Measurements from ENCODE around the gene SLX4IP. TPM values are rescaled to one million over a fixed set of nuclear protein-coding genes. Genes with fewer than 3 reads are reported as not detected.

SLX4IP gene
- total and polyA plus RNA-seq, 2 donors (not counting 1 experiment from before 2014, with no cell fraction given), result 2.0 to 8.1 TPM

GRCh38 chr20:10555393-10555792, 120.3 kb downstream of the SLX4IP start:
- TF ChIP-seq EZH2 (IDR thresholded peaks at IDR 0.05; ENCODE audit: borderline replicate concordance, insufficient read depth, low read depth, low read length, poor library complexity, severe bottlenecking), result no peak
- TF ChIP-seq, protein P1, sequence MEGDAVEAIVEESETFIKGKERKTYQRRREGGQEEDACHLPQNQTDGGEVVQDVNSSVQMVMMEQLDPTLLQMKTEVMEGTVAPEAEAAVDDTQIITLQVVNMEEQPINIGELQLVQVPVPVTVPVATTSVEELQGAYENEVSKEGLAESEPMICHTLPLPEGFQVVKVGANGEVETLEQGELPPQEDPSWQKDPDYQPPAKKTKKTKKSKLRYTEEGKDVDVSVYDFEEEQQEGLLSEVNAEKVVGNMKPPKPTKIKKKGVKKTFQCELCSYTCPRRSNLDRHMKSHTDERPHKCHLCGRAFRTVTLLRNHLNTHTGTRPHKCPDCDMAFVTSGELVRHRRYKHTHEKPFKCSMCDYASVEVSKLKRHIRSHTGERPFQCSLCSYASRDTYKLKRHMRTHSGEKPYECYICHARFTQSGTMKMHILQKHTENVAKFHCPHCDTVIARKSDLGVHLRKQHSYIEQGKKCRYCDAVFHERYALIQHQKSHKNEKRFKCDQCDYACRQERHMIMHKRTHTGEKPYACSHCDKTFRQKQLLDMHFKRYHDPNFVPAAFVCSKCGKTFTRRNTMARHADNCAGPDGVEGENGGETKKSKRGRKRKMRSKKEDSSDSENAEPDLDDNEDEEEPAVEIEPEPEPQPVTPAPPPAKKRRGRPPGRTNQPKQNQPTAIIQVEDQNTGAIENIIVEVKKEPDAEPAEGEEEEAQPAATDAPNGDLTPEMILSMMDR (IDR thresholded peaks at IDR 0.05), result no peak
- Histone ChIP-seq H3K27me3 (replicated peaks in 1 of 4; ENCODE audit: control extremely low read depth in 1 of 4, control insufficient read depth in 3 of 4, insufficient read depth in 4 of 4, low read length in 3 of 4) (no peaks in the 10 kb centered on the region), H4K20me1 (ENCODE audit: control insufficient read depth, insufficient read depth, low read length, poor library complexity, severe bottlenecking) (no peaks in the 10 kb centered on the region), H3K9ac (ENCODE audit: low read length) (no peak overlapping the region), H3K9me3 (ENCODE audit: control extremely low read depth in 1 of 3, control insufficient read depth in 2 of 3, insufficient read depth in 1 of 3, low read length in 2 of 3) (no peaks in the 10 kb centered on the region), H3K79me2 (ENCODE audit: control insufficient read depth, insufficient read depth, low read length) (no peaks in the 10 kb centered on the region), H3K36me3 (replicated peaks in 1 of 2; ENCODE audit: control extremely low read depth in 1 of 2, control insufficient read depth in 1 of 2, extremely low read depth in 1 of 2, insufficient read depth in 2 of 2, low read length in 1 of 2) (peaks cover 0 to 1% of the 10 kb centered on the region in 2 experiments), H2AFZ (ENCODE audit: insufficient read depth, low read depth, low read length, poor library complexity, severe bottlenecking) (no peak overlapping the region), H3K27ac (ENCODE audit: low read length in 2 of 2) (no peak overlapping the region), H3K4me3 (ENCODE audit: control extremely low read depth in 1 of 5, extremely low read depth in 1 of 5, insufficient read depth in 1 of 5, low read depth in 2 of 5, low read length in 4 of 5) (no peak overlapping the region), H3K4me1 (ENCODE audit: control insufficient read depth in 2 of 2, insufficient read depth in 2 of 2, low read length in 2 of 2) (peaks cover 0 to 5% of the 10 kb centered on the region in 2 donors), H3K4me2 (replicated peaks; ENCODE audit: low read depth, low read length, poor library complexity, severe bottlenecking) (no peak overlapping the region)
- WGBS (ENCODE audit: insufficient coverage), result no CpG with 5 or more reads among the region's 3 CpGs
- no peaks in the 10 kb centered on the region for H3K9me3 Mint-ChIP-seq (ENCODE audit: insufficient read depth)
- ATAC-seq (ENCODE audit: low read depth) (no peak), DNase-seq (no peak)
- H3K27me3 Mint-ChIP-seq, result no peaks in the 10 kb centered on the region
- CTCF ChIA-PET, result no interaction called here
- intact Hi-C loops (cut with micrococcal nuclease), result no loop called here
- peaks cover 20% of the 10 kb centered on the region for H3K4me1 Mint-ChIP-seq
- no peak overlapping the region for H3K27ac Mint-ChIP-seq
- no peak overlapping the region for H3K4me3 Mint-ChIP-seq
- POLR2A ChIA-PET, result no interaction called here

GRCh38 chr20:10555865-10556308, 120.8 kb downstream of the SLX4IP start:
- DNase-seq, result no peak
- no peak overlapping the region for H3K4me2 ChIP-seq (replicated peaks; ENCODE audit: low read depth, low read length, poor library complexity, severe bottlenecking)
- no peak overlapping the region for H3K4me3 Mint-ChIP-seq
- 100% methylated on average over 4 of the region's 5 CpGs for WGBS (ENCODE audit: insufficient coverage)
- CTCF ChIA-PET, result no interaction called here
- peaks cover 0 to 1% of the 10 kb centered on the region in 2 experiments for H3K36me3 ChIP-seq (replicated peaks in 1 of 2; ENCODE audit: control extremely low read depth in 1 of 2, control insufficient read depth in 1 of 2, extremely low read depth in 1 of 2, insufficient read depth in 2 of 2, low read length in 1 of 2)
- H3K27ac ChIP-seq (ENCODE audit: low read length in 2 of 2), result no peak overlapping the region
- no peaks in the 10 kb centered on the region for H4K20me1 ChIP-seq (ENCODE audit: control insufficient read depth, insufficient read depth, low read length, poor library complexity, severe bottlenecking)
- no peaks in the 10 kb centered on the region for H3K27me3 Mint-ChIP-seq
- no peaks in the 10 kb centered on the region for H3K9me3 Mint-ChIP-seq (ENCODE audit: insufficient read depth)
- TF ChIP-seq, protein P1 (IDR thresholded peaks at IDR 0.05), result no peak
- no peak for TF ChIP-seq EZH2 (IDR thresholded peaks at IDR 0.05; ENCODE audit: borderline replicate concordance, insufficient read depth, low read depth, low read length, poor library complexity, severe bottlenecking)
- no peak overlapping the region for H3K9ac ChIP-seq (ENCODE audit: low read length)
- intact Hi-C loops (cut with micrococcal nuclease), result no loop called here
- no peak overlapping the region for H2AFZ ChIP-seq (ENCODE audit: insufficient read depth, low read depth, low read length, poor library complexity, severe bottlenecking)
- no peaks in the 10 kb centered on the region for H3K9me3 ChIP-seq (ENCODE audit: control extremely low read depth in 1 of 3, control insufficient read depth in 2 of 3, insufficient read depth in 1 of 3, low read length in 2 of 3)
- no peaks in the 10 kb centered on the region for H3K79me2 ChIP-seq (ENCODE audit: control insufficient read depth, insufficient read depth, low read length)
- ATAC-seq (ENCODE audit: low read depth), result no peak
- no peaks in the 10 kb centered on the region for H3K27me3 ChIP-seq (replicated peaks in 1 of 4; ENCODE audit: control extremely low read depth in 1 of 4, control insufficient read depth in 3 of 4, insufficient read depth in 4 of 4, low read length in 3 of 4)
- peaks cover 16% of the 10 kb centered on the region for H3K4me1 Mint-ChIP-seq
- POLR2A ChIA-PET, result no interaction called here
- H3K4me1 ChIP-seq (ENCODE audit: control insufficient read depth in 2 of 2, insufficient read depth in 2 of 2, low read length in 2 of 2), result peaks cover 0 to 2% of the 10 kb centered on the region in 2 donors
- no peak overlapping the region for H3K27ac Mint-ChIP-seq
- no peak overlapping the region for H3K4me3 ChIP-seq (ENCODE audit: control extremely low read depth in 1 of 5, extremely low read depth in 1 of 5, insufficient read depth in 1 of 5, low read depth in 2 of 5, low read length in 4 of 5)

Data from B cell (primary cell).